ENCODE measurements around the gene HCLS1.

Gene HCLS1

GRCh38 chr3:121659586-121659985 lies 1.1 kb downstream of the HCLS1 start:
- peaks cover 4 to 37% (median 19%) of the 10 kb centered on the region in 5 donors for H3K36me3 ChIP-seq (ENCODE audit: control insufficient read depth in 5 of 5, insufficient read depth in 5 of 5, low read length in 5 of 5)
- H3K9me3 ChIP-seq (ENCODE audit: control insufficient read depth in 5 of 5, low read length in 5 of 5), result no peaks in the 10 kb centered on the region
- peak overlapping the region; percentile 32 for H3K27ac ChIP-seq (ENCODE audit: low read depth, low read length)
- H3K4me1 ChIP-seq (ENCODE audit: control insufficient read depth in 5 of 5, insufficient read depth in 5 of 5, low read length in 5 of 5), result peaks cover 3 to 43% (median 25%) of the 10 kb centered on the region in 5 donors
- H3K9ac ChIP-seq (ENCODE audit: low read length in 5 of 5), result no peak overlapping the region
- no peaks in the 10 kb centered on the region for H3K27me3 ChIP-seq (ENCODE audit: control insufficient read depth in 5 of 5, insufficient read depth in 4 of 5, low read length in 5 of 5)
- peak overlapping the region in 4 of 5 donors; percentile 58 to 70 (median 64) for H3K4me3 ChIP-seq (ENCODE audit: low read depth in 1 of 5, low read length in 5 of 5)

GRCh38 chr3:121658716-121659435 lies 1.8 kb downstream of the HCLS1 start:
- no peak overlapping the region for H3K9ac ChIP-seq (ENCODE audit: low read length in 5 of 5)
- H3K27ac ChIP-seq (ENCODE audit: low read depth, low read length), result no peak overlapping the region
- peak overlapping the region in 3 of 5 donors; percentile 36 to 59 (median 58) for H3K4me3 ChIP-seq (ENCODE audit: low read depth in 1 of 5, low read length in 5 of 5)
- peaks cover 3 to 30% (median 12%) of the 10 kb centered on the region in 5 donors for H3K36me3 ChIP-seq (ENCODE audit: control insufficient read depth in 5 of 5, insufficient read depth in 5 of 5, low read length in 5 of 5)
- H3K27me3 ChIP-seq (ENCODE audit: control insufficient read depth in 5 of 5, insufficient read depth in 4 of 5, low read length in 5 of 5), result no peaks in the 10 kb centered on the region
- H3K9me3 ChIP-seq (ENCODE audit: control insufficient read depth in 5 of 5, low read length in 5 of 5), result no peaks in the 10 kb centered on the region
- peaks cover 3 to 43% (median 25%) of the 10 kb centered on the region in 5 donors for H3K4me1 ChIP-seq (ENCODE audit: control insufficient read depth in 5 of 5, insufficient read depth in 5 of 5, low read length in 5 of 5)

DNA sequence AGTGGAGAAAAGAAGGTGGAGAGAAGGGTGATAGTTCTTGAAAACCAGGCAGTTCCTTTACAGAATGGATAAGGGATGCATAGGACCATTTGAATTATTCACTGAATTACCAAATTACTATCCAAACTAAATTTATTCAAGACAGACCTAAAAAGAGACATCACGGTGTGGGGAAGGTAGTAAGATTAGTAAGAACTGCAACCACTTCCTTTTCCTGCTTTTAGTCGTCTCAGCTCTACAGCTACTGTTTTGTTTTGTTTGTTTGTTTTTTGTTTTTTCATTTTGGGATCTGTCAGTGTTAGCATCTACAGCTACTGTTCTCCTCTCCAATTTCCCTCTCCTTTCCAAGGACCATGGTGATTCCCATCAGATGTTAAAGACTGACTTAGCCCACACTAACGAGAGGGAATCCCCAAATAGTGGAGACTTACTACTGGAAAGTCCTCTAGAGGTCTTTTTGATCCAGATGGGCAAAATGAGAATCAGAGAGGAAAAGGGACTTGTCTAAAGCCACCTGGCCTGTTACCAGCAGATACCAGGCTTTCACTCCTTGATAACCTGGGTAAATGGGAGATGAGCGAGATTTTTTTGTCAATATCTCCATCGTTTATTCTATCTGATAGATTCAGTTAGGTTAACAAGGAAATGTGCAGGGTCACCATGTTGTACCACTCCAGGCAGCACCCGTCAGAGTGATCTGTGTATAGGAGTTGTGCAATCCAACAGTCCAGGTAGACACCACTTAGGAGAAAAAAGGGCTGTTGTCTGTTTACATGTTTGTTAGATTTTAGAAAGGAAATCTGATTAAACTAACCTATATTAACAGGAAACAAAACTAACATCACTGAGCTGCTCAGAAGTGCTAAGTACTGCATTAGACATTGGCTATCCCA lies 6.0 kb downstream of the HCLS1 start:
- Histone ChIP-seq H3K36me3 (ENCODE audit: control insufficient read depth in 5 of 5, insufficient read depth in 5 of 5, low read length in 5 of 5) (peaks cover 0 to 16% (median 4%) of the 10 kb centered on the region in 5 donors), H3K4me3 (ENCODE audit: low read depth in 1 of 5, low read length in 5 of 5) (no peak overlapping the region), H3K9ac (ENCODE audit: low read length in 5 of 5) (no peak overlapping the region), H3K9me3 (ENCODE audit: control insufficient read depth in 5 of 5, low read length in 5 of 5) (peaks cover 0 to 3% (median 0%) of the 10 kb centered on the region in 5 donors), H3K27ac (ENCODE audit: low read depth, low read length) (no peak overlapping the region), H3K27me3 (ENCODE audit: control insufficient read depth in 5 of 5, insufficient read depth in 4 of 5, low read length in 5 of 5) (no peaks in the 10 kb centered on the region), H3K4me1 (ENCODE audit: control insufficient read depth in 5 of 5, insufficient read depth in 5 of 5, low read length in 5 of 5) (peaks cover under 1 to 19% (median 8%) of the 10 kb centered on the region in 5 donors)

DNA sequence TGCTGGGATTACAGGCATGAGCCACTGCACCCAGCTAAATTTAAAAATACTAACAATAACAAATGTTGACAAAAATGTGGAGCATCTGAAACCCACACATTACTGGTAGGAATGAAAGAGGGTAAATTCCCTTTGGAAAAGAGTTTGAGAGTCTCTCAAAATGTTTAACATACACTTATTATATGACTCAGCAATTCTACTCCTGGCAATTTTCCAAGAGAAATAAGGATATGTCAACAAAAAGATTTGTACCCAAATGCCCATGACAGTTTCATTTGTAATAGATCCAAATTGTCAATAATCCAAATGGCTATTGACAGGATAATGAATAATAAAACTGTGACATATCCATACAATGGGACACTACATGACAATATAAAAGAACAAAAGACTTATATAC lies 9.0 kb downstream of the HCLS1 start:
- H3K9ac ChIP-seq (ENCODE audit: low read length in 5 of 5), result no peak overlapping the region
- H3K9me3 ChIP-seq (ENCODE audit: control insufficient read depth in 5 of 5, low read length in 5 of 5), result peaks cover 0 to 3% (median 0%) of the 10 kb centered on the region in 5 donors
- H3K27ac ChIP-seq (ENCODE audit: low read depth, low read length), result no peak overlapping the region
- H3K27me3 ChIP-seq (ENCODE audit: control insufficient read depth in 5 of 5, insufficient read depth in 4 of 5, low read length in 5 of 5), result no peaks in the 10 kb centered on the region
- peaks cover 0 to 5% (median 0%) of the 10 kb centered on the region in 5 donors for H3K36me3 ChIP-seq (ENCODE audit: control insufficient read depth in 5 of 5, insufficient read depth in 5 of 5, low read length in 5 of 5)
- no peak overlapping the region for H3K4me3 ChIP-seq (ENCODE audit: low read depth in 1 of 5, low read length in 5 of 5)
- H3K4me1 ChIP-seq (ENCODE audit: control insufficient read depth in 5 of 5, insufficient read depth in 5 of 5, low read length in 5 of 5), result peaks cover 3 to 18% (median 10%) of the 10 kb centered on the region in 5 donors

- peaks cover 3 to 18% (median 10%) of the 10 kb centered on the region in 5 donors for H3K4me1 ChIP-seq (ENCODE audit: control insufficient read depth in 5 of 5, insufficient read depth in 5 of 5, low read length in 5 of 5)
- H3K4me3 ChIP-seq (ENCODE audit: low read depth in 1 of 5, low read length in 5 of 5), result no peak overlapping the region
- peaks cover 0 to 8% (median 4%) of the 10 kb centered on the region in 5 donors for H3K36me3 ChIP-seq (ENCODE audit: control insufficient read depth in 5 of 5, insufficient read depth in 5 of 5, low read length in 5 of 5)
- peaks cover 0 to 3% (median 0%) of the 10 kb centered on the region in 5 donors for H3K9me3 ChIP-seq (ENCODE audit: control insufficient read depth in 5 of 5, low read length in 5 of 5)
- no peaks in the 10 kb centered on the region for H3K27me3 ChIP-seq (ENCODE audit: control insufficient read depth in 5 of 5, insufficient read depth in 4 of 5, low read length in 5 of 5)
- no peak overlapping the region for H3K27ac ChIP-seq (ENCODE audit: low read depth, low read length)
- H3K9ac ChIP-seq (ENCODE audit: low read length in 5 of 5), result no peak overlapping the region
These were observed 11.1 kb downstream of the HCLS1 start for GRCh38 chr3:121649645-121650044.

GRCh38 chr3:121648219-121648958 lies 12.3 kb downstream of the HCLS1 start:
- H3K4me3 ChIP-seq (ENCODE audit: low read depth in 1 of 5, low read length in 5 of 5), result peak overlapping the region in 3 of 5 donors; percentile 21 to 25 (median 23)
- peak overlapping the region in 3 of 5 donors; percentile 5 to 53 (median 41) for H3K9ac ChIP-seq (ENCODE audit: low read length in 5 of 5)
- H3K36me3 ChIP-seq (ENCODE audit: control insufficient read depth in 5 of 5, insufficient read depth in 5 of 5, low read length in 5 of 5), result peaks cover 0 to 20% (median 10%) of the 10 kb centered on the region in 5 donors
- H3K4me1 ChIP-seq (ENCODE audit: control insufficient read depth in 5 of 5, insufficient read depth in 5 of 5, low read length in 5 of 5), result peaks cover 3 to 18% (median 10%) of the 10 kb centered on the region in 5 donors
- no peaks in the 10 kb centered on the region for H3K27me3 ChIP-seq (ENCODE audit: control insufficient read depth in 5 of 5, insufficient read depth in 4 of 5, low read length in 5 of 5)
- peaks cover 0 to 3% (median 0%) of the 10 kb centered on the region in 5 donors for H3K9me3 ChIP-seq (ENCODE audit: control insufficient read depth in 5 of 5, low read length in 5 of 5)
- H3K27ac ChIP-seq (ENCODE audit: low read depth, low read length), result peak overlapping the region; percentile 39

DNA sequence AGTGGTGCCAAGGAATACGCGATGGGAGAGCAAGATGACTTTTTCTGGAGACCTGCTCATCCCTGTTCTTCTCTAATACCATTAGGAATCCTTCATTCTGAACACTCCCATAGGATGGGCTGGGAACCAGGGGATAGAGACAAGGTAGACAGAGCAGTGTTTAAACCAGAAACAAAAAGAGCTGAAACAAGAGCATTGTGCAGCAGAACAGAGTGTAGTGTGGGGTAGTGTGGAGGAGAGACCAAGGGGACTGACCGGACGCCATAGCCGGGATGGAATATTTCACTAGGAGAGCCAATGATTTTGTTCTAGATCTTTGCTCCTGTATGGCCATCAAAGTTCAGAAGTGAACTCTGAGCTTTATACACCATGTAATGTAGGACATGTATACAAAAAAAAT lies 15.6 kb downstream of the HCLS1 start:
- H3K4me3 ChIP-seq (ENCODE audit: low read depth in 1 of 5, low read length in 5 of 5), result no peak overlapping the region
- H3K9ac ChIP-seq (ENCODE audit: low read length in 5 of 5), result no peak overlapping the region
- no peaks in the 10 kb centered on the region for H3K27me3 ChIP-seq (ENCODE audit: control insufficient read depth in 5 of 5, insufficient read depth in 4 of 5, low read length in 5 of 5)
- peaks cover 3 to 18% (median 10%) of the 10 kb centered on the region in 5 donors for H3K4me1 ChIP-seq (ENCODE audit: control insufficient read depth in 5 of 5, insufficient read depth in 5 of 5, low read length in 5 of 5)
- no peaks in the 10 kb centered on the region for H3K9me3 ChIP-seq (ENCODE audit: control insufficient read depth in 5 of 5, low read length in 5 of 5)
- no peak overlapping the region for H3K27ac ChIP-seq (ENCODE audit: low read depth, low read length)
- peaks cover 5 to 32% (median 20%) of the 10 kb centered on the region in 5 donors for H3K36me3 ChIP-seq (ENCODE audit: control insufficient read depth in 5 of 5, insufficient read depth in 5 of 5, low read length in 5 of 5)

GRCh38 chr3:121642601-121643314 lies 17.9 kb downstream of the HCLS1 start:
- Histone ChIP-seq H3K27ac (ENCODE audit: low read depth, low read length) (no peak overlapping the region), H3K27me3 (ENCODE audit: control insufficient read depth in 5 of 5, insufficient read depth in 4 of 5, low read length in 5 of 5) (no peaks in the 10 kb centered on the region), H3K9me3 (ENCODE audit: control insufficient read depth in 5 of 5, low read length in 5 of 5) (no peaks in the 10 kb centered on the region), H3K4me1 (ENCODE audit: control insufficient read depth in 5 of 5, insufficient read depth in 5 of 5, low read length in 5 of 5) (peaks cover 0 to 2% (median 0%) of the 10 kb centered on the region in 5 donors), H3K9ac (ENCODE audit: low read length in 5 of 5) (no peak overlapping the region), H3K4me3 (ENCODE audit: low read depth in 1 of 5, low read length in 5 of 5) (no peak overlapping the region), H3K36me3 (ENCODE audit: control insufficient read depth in 5 of 5, insufficient read depth in 5 of 5, low read length in 5 of 5) (peaks cover 5 to 42% (median 20%) of the 10 kb centered on the region in 5 donors)

- H3K27ac ChIP-seq (ENCODE audit: low read depth, low read length), result no peak overlapping the region
- H3K4me3 ChIP-seq (ENCODE audit: low read depth in 1 of 5, low read length in 5 of 5), result no peak overlapping the region
These were observed 19.6 kb downstream of the HCLS1 start for GRCh38 chr3:121641127-121641526.

More at GRCh38 chr3:121641127-121641526, 19.6 kb downstream of the HCLS1 start:
- peaks cover 7 to 57% (median 21%) of the 10 kb centered on the region in 5 donors for H3K36me3 ChIP-seq (ENCODE audit: control insufficient read depth in 5 of 5, insufficient read depth in 5 of 5, low read length in 5 of 5)
- no peaks in the 10 kb centered on the region for H3K4me1 ChIP-seq (ENCODE audit: control insufficient read depth in 5 of 5, insufficient read depth in 5 of 5, low read length in 5 of 5)
- H3K9me3 ChIP-seq (ENCODE audit: control insufficient read depth in 5 of 5, low read length in 5 of 5), result no peaks in the 10 kb centered on the region
- H3K9ac ChIP-seq (ENCODE audit: low read length in 5 of 5), result no peak overlapping the region
- no peaks in the 10 kb centered on the region for H3K27me3 ChIP-seq (ENCODE audit: control insufficient read depth in 5 of 5, insufficient read depth in 4 of 5, low read length in 5 of 5)
